GM23338 (cell line): ENCODE data around the gene CCL7. TPM values are rescaled to one million over a fixed set of nuclear protein-coding genes. Genes with fewer than 3 reads are reported as not detected.

Experiments used
- EZH2phosphoT487 ChIP-seq: fragments of 200-600 bp; sonication (generic); IDR thresholded peaks from one replicate; pipeline ENCODE4 v1.8.1; 2018; ENCODE audit warnings: antibody characterized with exemption; ENCODE audit not compliant: unreplicated experiment
- JUNB ChIP-seq: IDR thresholded peaks from one replicate; pipeline ENCODE4 v1.6.1; 2016; ENCODE audit warnings: antibody characterized with exemption; ENCODE audit not compliant: unreplicated experiment
- STAT1 ChIP-seq: IDR thresholded peaks from one replicate; pipeline ENCODE4 v1.6.1; 2016; ENCODE audit warnings: antibody characterized with exemption; ENCODE audit not compliant: unreplicated experiment
- polyA plus RNA-seq: library from polyadenylated mRNA; unstranded; fragments of >200 nt; fragmentation: Nextera tagmentation; extraction: Ambion mirVana; gene quantifications from 2 replicates; pipeline ENCODE4 v1.2.1, GENCODE V29; 2016
- total RNA-seq: library from RNA; depleted of rRNA; stranded (reverse); fragments of >200 nt; shearing (Covaris generic); gene quantifications from 2 replicates; pipeline ENCODE4 v1.2.3, GENCODE V29; 2014
- TF ChIP-seq, protein P1 (sequence below): IDR thresholded peaks from one replicate; pipeline ENCODE4 v1.6.1; 2018; ENCODE audit warnings: antibody characterized with exemption; ENCODE audit not compliant: unreplicated experiment
- TF ChIP-seq, protein P2 (sequence below): fragments of 250-450 bp; sonication (Bioruptor Pico); IDR thresholded peaks from 2 replicates; pipeline ENCODE4 v1.5.0; 2020; ENCODE audit warnings: mild to moderate bottlenecking, moderate library complexity
- TF ChIP-seq, protein P3 (sequence below): IDR thresholded peaks from 2 replicates; pipeline ENCODE4 v1.6.1; 2016; ENCODE audit warnings: antibody characterized with exemption

CCL7 gene
- total and polyA plus RNA-seq, 2 experiments from 2014 or later: not detected

DNA sequence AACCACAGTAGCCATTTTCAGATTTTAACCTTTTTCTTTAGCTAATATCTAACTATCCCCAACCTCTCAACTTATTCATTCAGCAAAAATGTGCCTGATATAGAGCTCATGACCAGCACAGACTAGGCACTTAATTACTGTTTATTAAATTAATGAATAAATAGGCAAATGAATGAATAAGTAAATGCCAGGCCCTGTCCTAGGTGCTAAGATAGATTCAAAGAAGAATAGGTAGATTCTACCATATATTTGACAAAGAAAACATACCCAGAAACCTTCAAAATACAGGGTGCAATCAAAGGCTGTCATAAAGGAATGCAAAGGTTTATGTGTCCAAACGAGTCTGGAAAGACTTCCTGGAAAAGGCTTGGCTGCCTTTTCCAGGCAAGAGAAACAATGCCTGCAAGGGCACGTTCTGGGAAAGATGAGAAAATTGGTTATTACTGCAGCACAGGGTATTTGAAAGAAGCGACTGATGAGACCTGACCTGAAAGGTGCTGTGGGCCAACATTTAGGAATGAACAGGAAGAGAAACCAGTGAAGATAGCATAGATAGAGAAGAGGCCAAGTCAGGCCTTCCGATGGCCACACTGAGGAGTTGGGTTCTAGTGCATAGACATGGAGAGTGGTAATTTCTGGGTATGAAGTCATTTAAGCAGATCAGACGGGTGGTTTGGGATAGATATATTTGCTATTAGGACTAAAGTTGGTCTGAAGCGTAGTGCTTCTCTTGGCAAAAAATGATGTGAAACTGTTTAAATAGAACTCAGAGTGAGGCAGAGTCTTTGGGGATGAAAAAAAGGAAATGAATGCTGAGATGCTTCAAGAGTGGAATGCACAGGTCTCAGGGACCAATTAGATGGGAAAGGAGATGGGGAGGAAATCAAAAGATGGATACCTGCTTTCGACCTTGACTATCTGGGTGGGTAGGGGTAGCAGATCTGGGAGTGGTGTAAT is 26.4 kb upstream of the CCL7 start (continued):
- TF ChIP-seq, protein P1, sequence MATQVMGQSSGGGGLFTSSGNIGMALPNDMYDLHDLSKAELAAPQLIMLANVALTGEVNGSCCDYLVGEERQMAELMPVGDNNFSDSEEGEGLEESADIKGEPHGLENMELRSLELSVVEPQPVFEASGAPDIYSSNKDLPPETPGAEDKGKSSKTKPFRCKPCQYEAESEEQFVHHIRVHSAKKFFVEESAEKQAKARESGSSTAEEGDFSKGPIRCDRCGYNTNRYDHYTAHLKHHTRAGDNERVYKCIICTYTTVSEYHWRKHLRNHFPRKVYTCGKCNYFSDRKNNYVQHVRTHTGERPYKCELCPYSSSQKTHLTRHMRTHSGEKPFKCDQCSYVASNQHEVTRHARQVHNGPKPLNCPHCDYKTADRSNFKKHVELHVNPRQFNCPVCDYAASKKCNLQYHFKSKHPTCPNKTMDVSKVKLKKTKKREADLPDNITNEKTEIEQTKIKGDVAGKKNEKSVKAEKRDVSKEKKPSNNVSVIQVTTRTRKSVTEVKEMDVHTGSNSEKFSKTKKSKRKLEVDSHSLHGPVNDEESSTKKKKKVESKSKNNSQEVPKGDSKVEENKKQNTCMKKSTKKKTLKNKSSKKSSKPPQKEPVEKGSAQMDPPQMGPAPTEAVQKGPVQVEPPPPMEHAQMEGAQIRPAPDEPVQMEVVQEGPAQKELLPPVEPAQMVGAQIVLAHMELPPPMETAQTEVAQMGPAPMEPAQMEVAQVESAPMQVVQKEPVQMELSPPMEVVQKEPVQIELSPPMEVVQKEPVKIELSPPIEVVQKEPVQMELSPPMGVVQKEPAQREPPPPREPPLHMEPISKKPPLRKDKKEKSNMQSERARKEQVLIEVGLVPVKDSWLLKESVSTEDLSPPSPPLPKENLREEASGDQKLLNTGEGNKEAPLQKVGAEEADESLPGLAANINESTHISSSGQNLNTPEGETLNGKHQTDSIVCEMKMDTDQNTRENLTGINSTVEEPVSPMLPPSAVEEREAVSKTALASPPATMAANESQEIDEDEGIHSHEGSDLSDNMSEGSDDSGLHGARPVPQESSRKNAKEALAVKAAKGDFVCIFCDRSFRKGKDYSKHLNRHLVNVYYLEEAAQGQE: no peak
- TF ChIP-seq STAT1 (no peak), JUNB (no peak), EZH2phosphoT487 (no peak)
- TF ChIP-seq, protein P2, sequence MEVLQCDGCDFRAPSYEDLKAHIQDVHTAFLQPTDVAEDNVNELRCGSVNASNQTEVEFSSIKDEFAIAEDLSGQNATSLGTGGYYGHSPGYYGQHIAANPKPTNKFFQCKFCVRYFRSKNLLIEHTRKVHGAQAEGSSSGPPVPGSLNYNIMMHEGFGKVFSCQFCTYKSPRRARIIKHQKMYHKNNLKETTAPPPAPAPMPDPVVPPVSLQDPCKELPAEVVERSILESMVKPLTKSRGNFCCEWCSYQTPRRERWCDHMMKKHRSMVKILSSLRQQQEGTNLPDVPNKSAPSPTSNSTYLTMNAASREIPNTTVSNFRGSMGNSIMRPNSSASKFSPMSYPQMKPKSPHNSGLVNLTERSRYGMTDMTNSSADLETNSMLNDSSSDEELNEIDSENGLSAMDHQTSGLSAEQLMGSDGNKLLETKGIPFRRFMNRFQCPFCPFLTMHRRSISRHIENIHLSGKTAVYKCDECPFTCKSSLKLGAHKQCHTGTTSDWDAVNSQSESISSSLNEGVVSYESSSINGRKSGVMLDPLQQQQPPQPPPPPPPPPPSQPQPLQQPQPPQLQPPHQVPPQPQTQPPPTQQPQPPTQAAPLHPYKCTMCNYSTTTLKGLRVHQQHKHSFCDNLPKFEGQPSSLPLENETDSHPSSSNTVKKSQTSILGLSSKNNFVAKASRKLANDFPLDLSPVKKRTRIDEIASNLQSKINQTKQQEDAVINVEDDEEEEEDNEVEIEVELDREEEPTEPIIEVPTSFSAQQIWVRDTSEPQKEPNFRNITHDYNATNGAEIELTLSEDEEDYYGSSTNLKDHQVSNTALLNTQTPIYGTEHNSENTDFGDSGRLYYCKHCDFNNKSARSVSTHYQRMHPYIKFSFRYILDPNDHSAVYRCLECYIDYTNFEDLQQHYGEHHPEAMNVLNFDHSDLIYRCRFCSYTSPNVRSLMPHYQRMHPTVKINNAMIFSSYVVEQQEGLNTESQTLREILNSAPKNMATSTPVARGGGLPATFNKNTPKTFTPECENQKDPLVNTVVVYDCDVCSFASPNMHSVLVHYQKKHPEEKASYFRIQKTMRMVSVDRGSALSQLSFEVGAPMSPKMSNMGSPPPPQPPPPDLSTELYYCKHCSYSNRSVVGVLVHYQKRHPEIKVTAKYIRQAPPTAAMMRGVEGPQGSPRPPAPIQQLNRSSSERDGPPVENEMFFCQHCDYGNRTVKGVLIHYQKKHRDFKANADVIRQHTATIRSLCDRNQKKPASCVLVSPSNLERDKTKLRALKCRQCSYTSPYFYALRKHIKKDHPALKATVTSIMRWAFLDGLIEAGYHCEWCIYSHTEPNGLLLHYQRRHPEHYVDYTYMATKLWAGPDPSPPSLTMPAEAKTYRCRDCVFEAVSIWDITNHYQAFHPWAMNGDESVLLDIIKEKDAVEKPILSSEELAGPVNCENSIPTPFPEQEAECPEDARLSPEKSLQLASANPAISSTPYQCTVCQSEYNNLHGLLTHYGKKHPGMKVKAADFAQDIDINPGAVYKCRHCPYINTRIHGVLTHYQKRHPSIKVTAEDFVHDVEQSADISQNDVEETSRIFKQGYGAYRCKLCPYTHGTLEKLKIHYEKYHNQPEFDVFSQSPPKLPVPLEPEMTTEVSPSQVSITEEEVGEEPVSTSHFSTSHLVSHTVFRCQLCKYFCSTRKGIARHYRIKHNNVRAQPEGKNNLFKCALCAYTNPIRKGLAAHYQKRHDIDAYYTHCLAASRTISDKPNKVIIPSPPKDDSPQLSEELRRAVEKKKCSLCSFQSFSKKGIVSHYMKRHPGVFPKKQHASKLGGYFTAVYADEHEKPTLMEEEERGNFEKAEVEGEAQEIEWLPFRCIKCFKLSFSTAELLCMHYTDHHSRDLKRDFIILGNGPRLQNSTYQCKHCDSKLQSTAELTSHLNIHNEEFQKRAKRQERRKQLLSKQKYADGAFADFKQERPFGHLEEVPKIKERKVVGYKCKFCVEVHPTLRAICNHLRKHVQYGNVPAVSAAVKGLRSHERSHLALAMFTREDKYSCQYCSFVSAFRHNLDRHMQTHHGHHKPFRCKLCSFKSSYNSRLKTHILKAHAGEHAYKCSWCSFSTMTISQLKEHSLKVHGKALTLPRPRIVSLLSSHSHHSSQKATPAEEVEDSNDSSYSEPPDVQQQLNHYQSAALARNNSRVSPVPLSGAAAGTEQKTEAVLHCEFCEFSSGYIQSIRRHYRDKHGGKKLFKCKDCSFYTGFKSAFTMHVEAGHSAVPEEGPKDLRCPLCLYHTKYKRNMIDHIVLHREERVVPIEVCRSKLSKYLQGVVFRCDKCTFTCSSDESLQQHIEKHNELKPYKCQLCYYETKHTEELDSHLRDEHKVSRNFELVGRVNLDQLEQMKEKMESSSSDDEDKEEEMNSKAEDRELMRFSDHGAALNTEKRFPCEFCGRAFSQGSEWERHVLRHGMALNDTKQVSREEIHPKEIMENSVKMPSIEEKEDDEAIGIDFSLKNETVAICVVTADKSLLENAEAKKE (CRISPR knock-in tag): no peak
- TF ChIP-seq, protein P3, sequence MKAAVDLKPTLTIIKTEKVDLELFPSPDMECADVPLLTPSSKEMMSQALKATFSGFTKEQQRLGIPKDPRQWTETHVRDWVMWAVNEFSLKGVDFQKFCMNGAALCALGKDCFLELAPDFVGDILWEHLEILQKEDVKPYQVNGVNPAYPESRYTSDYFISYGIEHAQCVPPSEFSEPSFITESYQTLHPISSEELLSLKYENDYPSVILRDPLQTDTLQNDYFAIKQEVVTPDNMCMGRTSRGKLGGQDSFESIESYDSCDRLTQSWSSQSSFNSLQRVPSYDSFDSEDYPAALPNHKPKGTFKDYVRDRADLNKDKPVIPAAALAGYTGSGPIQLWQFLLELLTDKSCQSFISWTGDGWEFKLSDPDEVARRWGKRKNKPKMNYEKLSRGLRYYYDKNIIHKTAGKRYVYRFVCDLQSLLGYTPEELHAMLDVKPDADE: no peak
